Neural progenitor cell (in vitro differentiated cells): ENCODE measurements around the gene B3GAT2. TPM values are rescaled to one million over a fixed set of nuclear protein-coding genes. Genes with fewer than 3 reads are reported as not detected.
"Not testable (repeated sequence)": the region's sequence is repeated elsewhere in the genome, so short reads cannot be mapped to it uniquely, and the experiment has no call there.

Experiments
- DNase-seq: peaks from one replicate; pipeline ENCODE4 v3.0.0-alpha.2; 2016; ENCODE audit warnings: low spot score
- H2AFZ ChIP-seq: fragments of 200-600 bp; sonication (generic); replicated peaks from 2 replicates; pipeline ENCODE4 v1.6.1; 2016; ENCODE audit warnings: antibody characterized with exemption
- H3F3A ChIP-seq: fragments of 200-600 bp; sonication (generic); 2 replicates; pipeline ENCODE4 v1.6.1; 2016; ENCODE audit warnings: antibody characterized with exemption, low read depth
- H3K27ac ChIP-seq: fragments of 200-600 bp; sonication (generic); 2 replicates; pipeline ENCODE4 v1.5.1; 2016; ENCODE audit warnings: mild to moderate bottlenecking
- H3K27me3 ChIP-seq: fragments of 200-600 bp; sonication (generic); 2 replicates; pipeline ENCODE4 v1.6.1; 2016; ENCODE audit warnings: mild to moderate bottlenecking, moderate library complexity
- H3K36me3 ChIP-seq: fragments of 200-600 bp; sonication (generic); 2 replicates; pipeline ENCODE4 v1.5.1; 2016
- H3K4me1 ChIP-seq: fragments of 200-600 bp; sonication (generic); 2 replicates; pipeline ENCODE4 v1.6.1; 2016; ENCODE audit warnings: mixed run types
- H3K4me2 ChIP-seq: fragments of 200-600 bp; sonication (generic); 2 replicates; pipeline ENCODE4 v1.6.1; 2016
- H3K4me3 ChIP-seq: fragments of 200-600 bp; sonication (generic); 2 replicates; pipeline ENCODE4 v1.5.1; 2016
- H3K79me2 ChIP-seq: fragments of 200-600 bp; sonication (generic); 2 replicates; pipeline ENCODE4 v1.6.1; 2016; ENCODE audit warnings: low read depth
- H3K9ac ChIP-seq: fragments of 200-600 bp; sonication (generic); 2 replicates; pipeline ENCODE4 v1.6.1; 2016
- H3K9me3 ChIP-seq: fragments of 200-600 bp; sonication (generic); 2 replicates; pipeline ENCODE4 v1.5.1; 2016; ENCODE audit warnings: low read depth
- H4K20me1 ChIP-seq: fragments of 200-600 bp; sonication (generic); 2 replicates; pipeline ENCODE4 v1.6.1; 2016; ENCODE audit warnings: low read depth
- H3K27ac Mint-ChIP-seq: 3 replicates; pipeline ENCODE4 v1.8.0; 2021; ENCODE audit warnings: mixed read lengths
- H3K27me3 Mint-ChIP-seq: 2 replicates; pipeline ENCODE4 v1.8.0; 2022; ENCODE audit warnings: low read depth, mild to moderate bottlenecking, inconsistent platforms, moderate library complexity, mixed read lengths; ENCODE audit not compliant: insufficient read depth
- H3K36me3 Mint-ChIP-seq: 3 replicates; pipeline ENCODE4 v1.8.0; 2021; ENCODE audit warnings: mixed read lengths
- H3K4me1 Mint-ChIP-seq: 3 replicates; pipeline ENCODE4 v1.8.0; 2021; ENCODE audit warnings: mixed read lengths
- H3K4me3 Mint-ChIP-seq: 3 replicates; pipeline ENCODE4 v1.8.0; 2021; ENCODE audit warnings: mild to moderate bottlenecking, moderate library complexity, mixed read lengths
- H3K9me3 Mint-ChIP-seq: 3 replicates; pipeline ENCODE4 v1.8.0; 2020; ENCODE audit warnings: mixed read lengths
- CTCF ChIP-seq: fragments of 200-600 bp; sonication (generic); IDR thresholded peaks from 2 replicates; pipeline ENCODE4 v1.5.1; 2017; ENCODE audit warnings: antibody characterized with exemption, mild to moderate bottlenecking
- EZH2 ChIP-seq: fragments of 200-600 bp; sonication (generic); IDR thresholded peaks from 2 replicates; pipeline ENCODE4 v1.6.1; 2017; ENCODE audit warnings: antibody characterized with exemption, mild to moderate bottlenecking, moderate library complexity
- EZH2phosphoT487 ChIP-seq: fragments of 200-600 bp; sonication (generic); IDR thresholded peaks from 2 replicates; pipeline ENCODE4 v1.6.1; 2017; ENCODE audit warnings: antibody characterized with exemption
- total RNA-seq: library from RNA; depleted of rRNA; stranded (reverse); fragments of >200 nt; gene quantifications from 2 replicates; pipeline ENCODE4 v1.2.3, GENCODE V29; 2015; ENCODE audit warnings: low replicate concordance

Gene B3GAT2
- total RNA-seq, 1 donor from 2014 or later: 0.71 TPM

GRCh38 chr6:70954750-70955149 is 2.1 kb downstream of the B3GAT2 start:
- H3K4me1 ChIP-seq: peaks cover 17% of the 10 kb centered on the region
- Mint-ChIP-seq H3K27ac (no peak overlapping the region), H3K4me3 (peak overlapping the region; percentile 82), H3K4me1 (peaks cover 9% of the 10 kb centered on the region), H3K36me3 (no peaks in the 10 kb centered on the region), H3K9me3 (no peaks in the 10 kb centered on the region), H3K27me3 (peaks cover 28% of the 10 kb centered on the region)
- no peak overlapping the region for H3K27ac ChIP-seq
- DNase-seq: peak; percentile 18
- H3K27me3 ChIP-seq: peaks cover 73% of the 10 kb centered on the region
- peak overlapping the region; percentile 95 for H3K4me2 ChIP-seq
- TF ChIP-seq EZH2phosphoT487: no peak
- TF ChIP-seq CTCF: no peak
- no peak for TF ChIP-seq EZH2
- no peaks in the 10 kb centered on the region for H3K9me3 ChIP-seq
- no peaks in the 10 kb centered on the region for H3K36me3 ChIP-seq
- H3K9ac ChIP-seq: no peak overlapping the region
- H4K20me1 ChIP-seq: no peaks in the 10 kb centered on the region
- no peak overlapping the region for H3K4me3 ChIP-seq
- peaks cover 4% of the 10 kb centered on the region for H3F3A ChIP-seq
- H3K79me2 ChIP-seq: no peaks in the 10 kb centered on the region
- H2AFZ ChIP-seq: no peak overlapping the region

GRCh38 chr6:70954176-70954575 is 2.7 kb downstream of the B3GAT2 start:
- Histone ChIP-seq H3K4me1 (peaks cover 17% of the 10 kb centered on the region), H3K79me2 (no peaks in the 10 kb centered on the region), H3K36me3 (no peaks in the 10 kb centered on the region), H3K27me3 (peaks cover 67% of the 10 kb centered on the region), H3K4me3 (no peak overlapping the region), H2AFZ (no peak overlapping the region), H4K20me1 (no peaks in the 10 kb centered on the region), H3F3A (peaks cover 4% of the 10 kb centered on the region), H3K4me2 (peak overlapping the region; percentile 95), H3K27ac (no peak overlapping the region), H3K9me3 (no peaks in the 10 kb centered on the region), H3K9ac (no peak overlapping the region)
- no peak for DNase-seq
- H3K4me1 Mint-ChIP-seq: peaks cover 9% of the 10 kb centered on the region
- no peak for TF ChIP-seq EZH2
- TF ChIP-seq CTCF: no peak
- TF ChIP-seq EZH2phosphoT487: no peak
- H3K36me3 Mint-ChIP-seq: no peaks in the 10 kb centered on the region
- H3K27me3 Mint-ChIP-seq: peaks cover 26% of the 10 kb centered on the region
- no peak overlapping the region for H3K27ac Mint-ChIP-seq
- H3K9me3 Mint-ChIP-seq: no peaks in the 10 kb centered on the region
- H3K4me3 Mint-ChIP-seq: peak overlapping the region; percentile 70

GRCh38 chr6:70952608-70953165 is 4.2 kb downstream of the B3GAT2 start:
- Histone ChIP-seq H3K27me3 (peaks cover 52% of the 10 kb centered on the region), H4K20me1 (no peaks in the 10 kb centered on the region), H3K4me2 (no peak overlapping the region), H2AFZ (no peak overlapping the region), H3K9ac (no peak overlapping the region), H3K4me1 (peaks cover 17% of the 10 kb centered on the region), H3K27ac (no peak overlapping the region), H3K9me3 (no peaks in the 10 kb centered on the region), H3F3A (peaks cover 4% of the 10 kb centered on the region), H3K36me3 (no peaks in the 10 kb centered on the region), H3K4me3 (no peak overlapping the region), H3K79me2 (no peaks in the 10 kb centered on the region)
- H3K27ac Mint-ChIP-seq: no peak overlapping the region
- peaks cover 13% of the 10 kb centered on the region for H3K27me3 Mint-ChIP-seq
- no peak overlapping the region for H3K4me3 Mint-ChIP-seq
- H3K4me1 Mint-ChIP-seq: peaks cover 7% of the 10 kb centered on the region
- TF ChIP-seq EZH2phosphoT487 (no peak), CTCF (no peak), EZH2 (no peak)
- no peak for DNase-seq
- H3K9me3 Mint-ChIP-seq: no peaks in the 10 kb centered on the region
- no peaks in the 10 kb centered on the region for H3K36me3 Mint-ChIP-seq

- not testable (repeated sequence) for H3K27ac Mint-ChIP-seq, H3K9ac ChIP-seq, H3K27me3 Mint-ChIP-seq, H3K4me2 ChIP-seq, H2AFZ ChIP-seq, H3K9me3 ChIP-seq, DNase-seq, H3K4me1 ChIP-seq, H3F3A ChIP-seq, H3K79me2 ChIP-seq, H3K36me3 Mint-ChIP-seq, H3K4me3 Mint-ChIP-seq, H3K4me3 ChIP-seq, H4K20me1 ChIP-seq, H3K36me3 ChIP-seq, H3K27ac ChIP-seq, H3K4me1 Mint-ChIP-seq, H3K9me3 Mint-ChIP-seq, H3K27me3 ChIP-seq
Observed at GRCh38 chr6:70944321-70944720, 12.5 kb downstream of the B3GAT2 start.
